Breast epithelium (tissue), 3 donors: ENCODE measurements around the gene MAP2K4.

Experiments used
- POLR2AphosphoS5 ChIP-seq, 3 donors: sonication (generic); formaldehyde crosslinking; IDR thresholded peaks; one replicate each; pipeline ENCODE4 v1.6.1; 2017; ENCODE audit warnings: antibody characterized with exemption in 3 of 3
- TF ChIP-seq, protein P1 (sequence below), 3 donors: fragments of 450-650 bp; IDR thresholded peaks; one replicate each; pipeline ENCODE4 v1.5.1; 2016 to 2017; ENCODE audit warnings: antibody characterized with exemption in 3 of 3, mild to moderate bottlenecking in 3 of 3, moderate library complexity in 3 of 3

DNA sequence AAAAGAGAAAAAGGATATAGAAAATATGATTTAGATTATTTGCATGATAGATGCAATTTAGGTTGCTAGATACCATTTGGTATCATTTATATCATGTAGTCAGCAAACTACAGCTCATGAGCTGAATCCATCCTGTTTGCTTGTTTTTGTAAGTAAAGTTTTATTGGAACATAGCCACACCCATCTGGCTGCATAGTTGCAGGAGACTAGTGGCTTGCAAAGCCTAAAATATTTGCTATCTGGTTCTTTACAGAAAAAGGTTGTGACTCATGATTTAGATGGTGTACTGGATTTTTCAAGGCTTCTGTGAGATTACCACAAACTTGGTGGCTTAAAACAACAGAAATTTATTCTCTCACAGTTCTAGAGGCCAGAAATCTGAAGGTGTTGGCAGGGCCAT, 49.9 kb downstream of the MAP2K4 start:
- TF ChIP-seq, protein P1, sequence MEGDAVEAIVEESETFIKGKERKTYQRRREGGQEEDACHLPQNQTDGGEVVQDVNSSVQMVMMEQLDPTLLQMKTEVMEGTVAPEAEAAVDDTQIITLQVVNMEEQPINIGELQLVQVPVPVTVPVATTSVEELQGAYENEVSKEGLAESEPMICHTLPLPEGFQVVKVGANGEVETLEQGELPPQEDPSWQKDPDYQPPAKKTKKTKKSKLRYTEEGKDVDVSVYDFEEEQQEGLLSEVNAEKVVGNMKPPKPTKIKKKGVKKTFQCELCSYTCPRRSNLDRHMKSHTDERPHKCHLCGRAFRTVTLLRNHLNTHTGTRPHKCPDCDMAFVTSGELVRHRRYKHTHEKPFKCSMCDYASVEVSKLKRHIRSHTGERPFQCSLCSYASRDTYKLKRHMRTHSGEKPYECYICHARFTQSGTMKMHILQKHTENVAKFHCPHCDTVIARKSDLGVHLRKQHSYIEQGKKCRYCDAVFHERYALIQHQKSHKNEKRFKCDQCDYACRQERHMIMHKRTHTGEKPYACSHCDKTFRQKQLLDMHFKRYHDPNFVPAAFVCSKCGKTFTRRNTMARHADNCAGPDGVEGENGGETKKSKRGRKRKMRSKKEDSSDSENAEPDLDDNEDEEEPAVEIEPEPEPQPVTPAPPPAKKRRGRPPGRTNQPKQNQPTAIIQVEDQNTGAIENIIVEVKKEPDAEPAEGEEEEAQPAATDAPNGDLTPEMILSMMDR (IDR thresholded peaks at IDR 0.05): no peak
- TF ChIP-seq POLR2AphosphoS5 (IDR thresholded peaks at IDR 0.05): no peak
